Activated T-cell treated with anti-CD3 and anti-CD28 coated beads, Interleukin-2, amount 50 U/mL, for 72 hours (primary cell): Measurements from ENCODE around the gene RUNX1. TPM values are rescaled to one million over a fixed set of nuclear protein-coding genes. Genes with fewer than 3 reads are reported as not detected.

Experiments used
- ATAC-seq, 2 donors: fragments of 150-1000 bp; cut with Tn5 transposase; replicated peaks in 1 of 2; 2 replicates each; pipeline ENCODE4 v1.10.0; 2021; ENCODE audit warnings: moderate library complexity in 2 of 2, mild to moderate bottlenecking in 1 of 2
- DNase-seq, 2 donors: peaks; one replicate each; pipeline ENCODE4 v3.0.0; 2021 to 2022; ENCODE audit warnings: mixed read lengths in 1 of 2
- H3K27ac Mint-ChIP-seq: one replicate; pipeline ENCODE4 v1.8.0; 2022; ENCODE audit warnings: mild to moderate bottlenecking, moderate library complexity, mixed read lengths
- H3K27me3 Mint-ChIP-seq: one replicate; pipeline ENCODE4 v1.8.0; 2022; ENCODE audit warnings: low read depth, mixed read lengths
- H3K36me3 Mint-ChIP-seq, 2 donors: one replicate each; pipeline ENCODE4 v1.8.0; 2022; ENCODE audit warnings: mixed read lengths in 2 of 2, mild to moderate bottlenecking in 1 of 2; ENCODE audit not compliant: insufficient read depth in 2 of 2
- H3K4me1 Mint-ChIP-seq: one replicate; pipeline ENCODE4 v1.8.0; 2022; ENCODE audit warnings: low read depth, mixed read lengths
- H3K4me3 Mint-ChIP-seq, 2 donors: one replicate each; pipeline ENCODE4 v1.8.0; 2022; ENCODE audit warnings: mild to moderate bottlenecking in 2 of 2, mixed read lengths in 2 of 2, moderate library complexity in 2 of 2
- H3K9me3 Mint-ChIP-seq, 2 donors: one replicate each; pipeline ENCODE4 v1.8.0; 2022; ENCODE audit warnings: mixed read lengths in 2 of 2
- total RNA-seq, 2 donors: library from RNA; stranded (reverse); gene quantifications; one replicate each; pipeline ENCODE4 v1.2.3, GENCODE V29; 2022

The RUNX1 gene
- total RNA-seq, 2 donors from 2014 or later: 36.6 to 56.2 TPM

- Mint-ChIP-seq H3K4me1 (peaks cover 97% of the 10 kb centered on the region), H3K27ac (peak overlapping the region; percentile 95), H3K27me3 (no peaks in the 10 kb centered on the region), H3K36me3 (peaks cover 4% of the 10 kb centered on the region in 2 donors), H3K9me3 (peaks cover 0 to under 1% of the 10 kb centered on the region in 2 donors), H3K4me3 (peak overlapping the region; percentile 89 to 92)
- DNase-seq: no peak
- no peak for ATAC-seq
Measured at GRCh38 chr21:35027563-35028450, 21.3 kb downstream of the RUNX1 start.

DNA sequence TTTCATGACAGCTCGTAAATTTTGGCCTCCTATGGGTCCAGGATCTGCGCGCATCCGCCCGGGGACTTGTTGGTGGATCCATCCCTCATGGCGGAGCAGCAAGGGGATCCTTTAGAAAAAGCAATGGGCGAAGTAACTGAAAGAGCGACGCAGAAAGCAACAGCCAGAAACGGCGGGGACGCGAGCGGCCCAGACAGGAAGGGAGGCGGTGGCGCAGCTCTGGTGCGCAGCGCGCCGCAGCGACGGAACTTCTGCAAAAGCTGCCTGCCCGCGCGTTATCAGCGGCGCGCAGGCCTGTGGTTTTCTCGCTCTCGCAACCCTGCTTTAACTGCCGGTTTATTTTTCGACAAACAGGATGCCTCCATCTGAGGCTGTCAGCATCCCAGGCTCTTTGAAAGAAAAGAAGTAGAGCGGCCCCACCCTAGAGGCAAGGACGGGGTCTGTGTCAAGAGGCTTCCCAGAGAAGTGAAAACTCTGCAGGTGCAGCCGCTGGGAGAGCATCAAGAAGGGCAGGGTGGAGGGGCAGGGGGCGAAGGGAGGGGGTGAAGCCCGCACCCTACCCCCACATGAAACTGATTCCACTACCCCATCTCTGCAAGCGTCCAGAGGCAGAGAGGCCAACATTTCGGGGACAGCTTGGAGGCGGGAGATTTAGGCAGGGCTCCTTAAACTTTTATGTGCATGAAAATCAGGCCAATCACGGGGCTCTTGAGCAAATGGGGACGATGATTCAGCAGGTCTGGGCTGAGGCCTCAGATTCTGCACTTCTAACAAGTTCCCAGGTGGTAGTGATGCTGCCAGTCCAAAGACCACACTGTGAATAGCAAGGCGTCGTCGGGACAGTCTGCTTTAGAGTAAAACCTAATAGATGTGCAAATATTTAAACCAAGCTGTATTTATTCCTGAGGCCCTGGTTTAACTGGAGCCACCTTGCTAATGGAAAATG, 22.2 kb downstream of the RUNX1 start:
- DNase-seq: peak; percentile 87
- Mint-ChIP-seq H3K4me1 (peaks cover 95% of the 10 kb centered on the region), H3K27ac (peak overlapping the region; percentile 95), H3K9me3 (no peaks in the 10 kb centered on the region), H3K27me3 (no peaks in the 10 kb centered on the region), H3K36me3 (peaks cover 4% of the 10 kb centered on the region in 2 donors), H3K4me3 (peak overlapping the region; percentile 89 to 92)
- ATAC-seq: peak; percentile 66 to 74

DNA sequence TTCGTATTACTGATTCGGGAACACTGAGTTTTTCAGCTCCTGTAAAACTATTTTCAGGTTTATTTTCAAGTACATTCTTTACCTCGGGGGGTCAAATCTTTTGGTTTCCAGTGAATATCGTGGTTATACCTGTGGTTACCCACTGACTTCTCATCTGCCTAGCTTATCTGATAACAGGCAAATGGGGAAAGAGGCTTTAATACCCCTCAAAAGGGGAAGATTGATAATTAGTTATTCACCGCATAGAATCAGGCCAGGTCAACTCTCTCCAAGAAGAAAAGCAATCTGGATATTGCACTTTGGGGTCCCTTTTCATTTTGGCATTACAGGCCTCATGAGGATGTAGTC, 23.0 kb downstream of the RUNX1 start:
- H3K4me1 Mint-ChIP-seq: peaks cover 95% of the 10 kb centered on the region
- no peaks in the 10 kb centered on the region for H3K27me3 Mint-ChIP-seq
- DNase-seq (no peak), ATAC-seq (no peak)
- H3K9me3 Mint-ChIP-seq: no peaks in the 10 kb centered on the region
- H3K27ac Mint-ChIP-seq: peak overlapping the region; percentile 89
- peaks cover 4% of the 10 kb centered on the region in 2 donors for H3K36me3 Mint-ChIP-seq
- peak overlapping the region; percentile 89 to 92 for H3K4me3 Mint-ChIP-seq

GRCh38 chr21:35025206-35026152, 23.6 kb downstream of the RUNX1 start:
- peaks cover 95% of the 10 kb centered on the region for H3K4me1 Mint-ChIP-seq
- ATAC-seq: peak in 1 of 2 donors; percentile 20
- no peaks in the 10 kb centered on the region for H3K27me3 Mint-ChIP-seq
- no peaks in the 10 kb centered on the region for H3K9me3 Mint-ChIP-seq
- peak overlapping the region; percentile 89 for H3K27ac Mint-ChIP-seq
- DNase-seq: no peak
- H3K36me3 Mint-ChIP-seq: peaks cover 2 to 4% of the 10 kb centered on the region in 2 donors
- H3K4me3 Mint-ChIP-seq: peak overlapping the region; percentile 89 to 92

GRCh38 chr21:35024513-35024912, 24.6 kb downstream of the RUNX1 start:
- DNase-seq (no peak), ATAC-seq (peak; percentile 64 to 66)
- Mint-ChIP-seq H3K4me3 (peak overlapping the region; percentile 89 to 92), H3K27ac (peak overlapping the region; percentile 89), H3K36me3 (no peaks in the 10 kb centered on the region), H3K9me3 (no peaks in the 10 kb centered on the region), H3K27me3 (no peaks in the 10 kb centered on the region), H3K4me1 (peaks cover 95% of the 10 kb centered on the region)

DNA sequence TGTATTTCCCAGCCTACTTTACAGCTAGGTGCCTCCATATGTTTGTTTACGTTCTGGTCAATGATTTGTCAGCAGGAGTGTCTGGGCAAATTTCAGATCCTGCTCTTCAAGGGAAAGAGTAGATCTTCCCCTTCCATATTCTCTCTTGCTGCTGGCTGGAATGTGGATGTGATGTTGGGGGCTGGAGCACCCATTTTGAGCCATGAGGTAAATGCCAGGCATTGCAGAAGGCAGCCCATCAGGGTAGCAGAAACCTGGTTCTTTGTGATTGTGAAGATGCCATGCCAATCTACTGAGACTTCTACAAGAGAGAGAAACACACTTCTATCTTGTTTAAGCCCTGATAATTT, 25.1 kb downstream of the RUNX1 start:
- H3K36me3 Mint-ChIP-seq: no peaks in the 10 kb centered on the region
- no peak for ATAC-seq

DNA sequence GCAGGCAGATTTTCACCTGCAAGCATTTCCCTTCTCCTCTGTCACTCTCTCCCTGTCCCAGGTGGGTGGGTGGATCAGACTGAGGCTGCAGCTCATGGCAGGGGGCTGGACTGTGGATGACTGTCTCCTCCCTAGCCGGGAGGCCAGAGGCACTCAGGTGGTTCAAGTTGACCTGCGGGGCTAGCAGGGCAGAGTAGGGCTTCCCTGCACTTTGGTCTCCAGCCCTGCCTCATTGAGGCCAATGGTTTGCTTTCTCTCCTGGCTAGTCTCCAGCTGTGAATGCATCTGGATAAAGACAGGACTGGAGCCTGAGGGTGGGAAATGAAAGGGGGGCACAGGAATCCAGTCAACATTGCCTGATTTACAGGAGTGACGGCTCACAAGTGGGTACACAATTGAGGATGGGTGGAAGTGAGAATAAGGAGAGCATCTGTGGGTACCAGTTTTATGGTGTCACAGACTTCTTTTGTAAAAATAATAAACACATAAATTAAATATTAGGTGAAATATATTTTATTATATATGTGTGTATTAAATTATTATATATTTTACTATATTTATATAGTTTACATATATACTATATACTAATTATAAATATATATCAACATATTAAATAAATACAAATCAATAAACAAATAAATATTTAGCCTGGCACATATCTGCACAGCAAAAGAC, 25.6 kb downstream of the RUNX1 start:
- no peak for ATAC-seq
- Mint-ChIP-seq H3K4me3 (peak overlapping the region; percentile 43 to 75), H3K9me3 (no peaks in the 10 kb centered on the region), H3K4me1 (peaks cover 92% of the 10 kb centered on the region), H3K27ac (no peak overlapping the region), H3K36me3 (no peaks in the 10 kb centered on the region), H3K27me3 (no peaks in the 10 kb centered on the region)
- no peak for DNase-seq

More for the DNA sequence above, 25.1 kb downstream of the RUNX1 start:
- Mint-ChIP-seq H3K27me3 (no peaks in the 10 kb centered on the region), H3K9me3 (no peaks in the 10 kb centered on the region), H3K4me1 (peaks cover 95% of the 10 kb centered on the region), H3K4me3 (peak overlapping the region; percentile 89 to 92), H3K27ac (peak overlapping the region; percentile 89)
- DNase-seq: no peak

- Mint-ChIP-seq H3K9me3 (no peaks in the 10 kb centered on the region), H3K4me1 (peaks cover 91% of the 10 kb centered on the region), H3K27me3 (no peaks in the 10 kb centered on the region), H3K4me3 (peak overlapping the region; percentile 41 to 71), H3K27ac (no peak overlapping the region), H3K36me3 (no peaks in the 10 kb centered on the region)
- DNase-seq (no peak), ATAC-seq (no peak)
Measured at GRCh38 chr21:35021546-35021945, 27.6 kb downstream of the RUNX1 start.

DNA sequence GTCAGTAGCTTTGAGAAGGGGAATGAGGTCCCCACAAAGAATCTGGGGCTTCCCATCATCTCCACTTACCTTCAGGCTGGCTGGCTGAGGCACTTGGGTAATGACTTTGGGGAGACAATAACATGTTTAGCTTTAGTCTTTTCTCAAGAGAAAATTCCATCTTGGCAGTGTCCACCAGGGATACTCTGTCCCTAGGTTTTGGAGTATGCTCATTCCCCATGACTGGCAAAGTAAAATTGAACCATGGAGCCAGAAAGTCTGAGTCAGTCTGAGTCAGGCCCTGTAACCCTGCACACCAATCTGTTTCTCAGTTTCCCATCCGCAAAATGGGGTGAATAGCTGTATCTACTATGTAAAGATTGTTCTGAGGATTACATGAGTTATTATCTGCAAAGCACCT, 28.2 kb downstream of the RUNX1 start:
- H3K27me3 Mint-ChIP-seq: no peaks in the 10 kb centered on the region
- peak overlapping the region; percentile 3 for H3K27ac Mint-ChIP-seq
- H3K4me3 Mint-ChIP-seq: peak overlapping the region; percentile 41 to 71
- H3K4me1 Mint-ChIP-seq: peaks cover 91% of the 10 kb centered on the region
- peak; percentile 34 to 46 for ATAC-seq
- no peaks in the 10 kb centered on the region for H3K36me3 Mint-ChIP-seq
- H3K9me3 Mint-ChIP-seq: no peaks in the 10 kb centered on the region
- peak in 1 of 2 donors; percentile 34 for DNase-seq

GRCh38 chr21:35020436-35020835, 28.7 kb downstream of the RUNX1 start:
- H3K27me3 Mint-ChIP-seq: no peaks in the 10 kb centered on the region
- H3K4me3 Mint-ChIP-seq: peak overlapping the region; percentile 18 to 41
- no peaks in the 10 kb centered on the region for H3K36me3 Mint-ChIP-seq
- H3K27ac Mint-ChIP-seq: peak overlapping the region; percentile 3
- peak in 1 of 2 donors; percentile 45 for DNase-seq
- H3K4me1 Mint-ChIP-seq: peaks cover 91% of the 10 kb centered on the region
- peak; percentile 24 to 31 for ATAC-seq
- no peaks in the 10 kb centered on the region for H3K9me3 Mint-ChIP-seq

- H3K4me1 Mint-ChIP-seq: peaks cover 91% of the 10 kb centered on the region
- ATAC-seq: no peak
Measured at GRCh38 chr21:35019631-35020032, 29.5 kb downstream of the RUNX1 start.

GRCh38 chr21:35017256-35017655, 31.8 kb downstream of the RUNX1 start:
- ATAC-seq (no peak), DNase-seq (no peak)
- no peak overlapping the region for H3K27ac Mint-ChIP-seq
- H3K4me3 Mint-ChIP-seq: no peak overlapping the region
- H3K27me3 Mint-ChIP-seq: no peaks in the 10 kb centered on the region
- H3K36me3 Mint-ChIP-seq: no peaks in the 10 kb centered on the region
- no peaks in the 10 kb centered on the region for H3K9me3 Mint-ChIP-seq
- peaks cover 89% of the 10 kb centered on the region for H3K4me1 Mint-ChIP-seq

More at GRCh38 chr21:35019631-35020032, 29.5 kb downstream of the RUNX1 start:
- H3K27ac Mint-ChIP-seq: no peak overlapping the region
- H3K4me3 Mint-ChIP-seq: no peak overlapping the region
- DNase-seq: no peak
- H3K36me3 Mint-ChIP-seq: no peaks in the 10 kb centered on the region
- no peaks in the 10 kb centered on the region for H3K27me3 Mint-ChIP-seq
- no peaks in the 10 kb centered on the region for H3K9me3 Mint-ChIP-seq
